ENCODE results near the gene MCTP2.

The MCTP2 gene

GRCh38 chr15:94432279-94432678 lies 200.9 kb downstream of the MCTP2 start:
- no peak overlapping the region for H3K4me3 ChIP-seq (replicated peaks; ENCODE audit: insufficient read depth, low read length)
- no peak for DNase-seq (ENCODE audit: low read depth in 1 of 2, low spot score in 1 of 2)
- H3K27me3 ChIP-seq (ENCODE audit: insufficient read depth, poor library complexity, severe bottlenecking), result no peaks in the 10 kb centered on the region
- H3K27ac ChIP-seq (replicated peaks), result no peak overlapping the region
- TF ChIP-seq, protein P1, sequence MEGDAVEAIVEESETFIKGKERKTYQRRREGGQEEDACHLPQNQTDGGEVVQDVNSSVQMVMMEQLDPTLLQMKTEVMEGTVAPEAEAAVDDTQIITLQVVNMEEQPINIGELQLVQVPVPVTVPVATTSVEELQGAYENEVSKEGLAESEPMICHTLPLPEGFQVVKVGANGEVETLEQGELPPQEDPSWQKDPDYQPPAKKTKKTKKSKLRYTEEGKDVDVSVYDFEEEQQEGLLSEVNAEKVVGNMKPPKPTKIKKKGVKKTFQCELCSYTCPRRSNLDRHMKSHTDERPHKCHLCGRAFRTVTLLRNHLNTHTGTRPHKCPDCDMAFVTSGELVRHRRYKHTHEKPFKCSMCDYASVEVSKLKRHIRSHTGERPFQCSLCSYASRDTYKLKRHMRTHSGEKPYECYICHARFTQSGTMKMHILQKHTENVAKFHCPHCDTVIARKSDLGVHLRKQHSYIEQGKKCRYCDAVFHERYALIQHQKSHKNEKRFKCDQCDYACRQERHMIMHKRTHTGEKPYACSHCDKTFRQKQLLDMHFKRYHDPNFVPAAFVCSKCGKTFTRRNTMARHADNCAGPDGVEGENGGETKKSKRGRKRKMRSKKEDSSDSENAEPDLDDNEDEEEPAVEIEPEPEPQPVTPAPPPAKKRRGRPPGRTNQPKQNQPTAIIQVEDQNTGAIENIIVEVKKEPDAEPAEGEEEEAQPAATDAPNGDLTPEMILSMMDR (IDR thresholded peaks at IDR 0.05; ENCODE audit: insufficient read depth, low read length), result no peak
- TF ChIP-seq SPI1 (IDR thresholded peaks at IDR 0.05; ENCODE audit: borderline replicate concordance, low read depth) (no peak), REST (IDR thresholded peaks at IDR 0.05; ENCODE audit: insufficient replicate concordance, low read depth) (no peak), GABPA (IDR thresholded peaks at IDR 0.05; ENCODE audit: low read depth) (no peak)

DNA sequence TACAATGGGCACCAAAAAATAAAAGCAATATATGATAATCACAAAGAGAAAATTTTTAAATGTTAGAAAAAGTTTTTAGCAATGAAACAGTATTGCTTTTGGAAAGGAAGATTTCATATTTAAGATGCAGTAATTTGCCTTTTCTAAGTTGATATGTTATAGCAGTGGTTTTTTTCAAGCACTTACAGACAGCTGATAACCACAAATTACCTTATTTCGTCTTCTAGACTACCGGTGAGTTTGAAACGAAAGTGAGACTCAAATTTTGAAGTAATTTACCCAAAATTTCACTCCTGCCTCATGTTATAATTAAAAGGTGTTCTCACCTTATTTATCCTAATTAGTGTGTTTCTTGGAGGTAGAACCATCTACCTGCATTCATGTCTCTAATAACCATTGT lies 207.8 kb downstream of the MCTP2 start:
- DNase-seq (ENCODE audit: low read depth in 1 of 2, low spot score in 1 of 2), result no peak
- H3K27ac ChIP-seq (replicated peaks), result no peak overlapping the region
- no peaks in the 10 kb centered on the region for H3K27me3 ChIP-seq (ENCODE audit: insufficient read depth, poor library complexity, severe bottlenecking)
- TF ChIP-seq GABPA (IDR thresholded peaks at IDR 0.05; ENCODE audit: low read depth) (no peak), SPI1 (IDR thresholded peaks at IDR 0.05; ENCODE audit: borderline replicate concordance, low read depth) (no peak), POLR2AphosphoS5 (IDR thresholded peaks at IDR 0.05; ENCODE audit: low read depth) (no peak), REST (IDR thresholded peaks at IDR 0.05; ENCODE audit: insufficient replicate concordance, low read depth) (no peak)
- H3K4me3 ChIP-seq (replicated peaks; ENCODE audit: insufficient read depth, low read length), result no peak overlapping the region

GRCh38 chr15:94441760-94442159 lies 210.4 kb downstream of the MCTP2 start:
- Histone ChIP-seq H3K4me3 (replicated peaks; ENCODE audit: insufficient read depth, low read length) (no peak overlapping the region), H3K27ac (replicated peaks) (no peak overlapping the region), H3K27me3 (ENCODE audit: insufficient read depth, poor library complexity, severe bottlenecking) (no peaks in the 10 kb centered on the region)
- no peak for TF ChIP-seq POLR2AphosphoS5 (IDR thresholded peaks at IDR 0.05; ENCODE audit: low read depth)
- TF ChIP-seq, protein P1 (IDR thresholded peaks at IDR 0.05; ENCODE audit: insufficient read depth, low read length), result no peak
- TF ChIP-seq GABPA (IDR thresholded peaks at IDR 0.05; ENCODE audit: low read depth), result no peak
- TF ChIP-seq REST (IDR thresholded peaks at IDR 0.05; ENCODE audit: insufficient replicate concordance, low read depth), result no peak
- TF ChIP-seq SPI1 (IDR thresholded peaks at IDR 0.05; ENCODE audit: borderline replicate concordance, low read depth), result no peak
- DNase-seq (ENCODE audit: low read depth in 1 of 2, low spot score in 1 of 2), result no peak
